Measurements from ENCODE around the gene RNF26. TPM values are rescaled to one million over a fixed set of nuclear protein-coding genes. Genes with fewer than 3 reads are reported as not detected.
"Not testable (repeated sequence)": the region's sequence is repeated elsewhere in the genome, so short reads cannot be mapped to it uniquely, and the experiment has no call there.

Gene RNF26
- total RNA-seq, 1 donor from 2014 or later: 0.72 TPM

- DNase-seq (ENCODE audit: low spot score): no peak
Measured at GRCh38 chr11:119371067-119371601, 36.8 kb downstream of the RNF26 start.

- no peak for DNase-seq (ENCODE audit: low spot score)
Measured at GRCh38 chr11:119371778-119372182, 37.5 kb downstream of the RNF26 start.

- DNase-seq (ENCODE audit: low spot score): no peak
Measured at GRCh38 chr11:119372260-119373058, 38.1 kb downstream of the RNF26 start.

- no peak for DNase-seq (ENCODE audit: low spot score)
Measured at GRCh38 chr11:119373059-119373920, 39.0 kb downstream of the RNF26 start.

- peak; percentile 76 for DNase-seq (ENCODE audit: low spot score)
Measured at GRCh38 chr11:119373921-119374631, 39.7 kb downstream of the RNF26 start.

GRCh38 chr11:119374632-119375336 lies 40.5 kb downstream of the RNF26 start:
- DNase-seq (ENCODE audit: low spot score): no peak

- peak; percentile 54 for DNase-seq (ENCODE audit: low spot score)
Measured at GRCh38 chr11:119375337-119376196, 41.2 kb downstream of the RNF26 start.

GRCh38 chr11:119376197-119376847 lies 42.0 kb downstream of the RNF26 start:
- DNase-seq (ENCODE audit: low spot score): no peak

- no peak for DNase-seq (ENCODE audit: low spot score)
Measured at GRCh38 chr11:119377112-119377901, 43.0 kb downstream of the RNF26 start.

GRCh38 chr11:119377961-119378667 lies 43.8 kb downstream of the RNF26 start:
- DNase-seq (ENCODE audit: low spot score): no peak

GRCh38 chr11:119378851-119379465 lies 44.6 kb downstream of the RNF26 start:
- DNase-seq (ENCODE audit: low spot score): no peak

- DNase-seq (ENCODE audit: low spot score): no peak
Measured at GRCh38 chr11:119380160-119380826, 46.0 kb downstream of the RNF26 start.

GRCh38 chr11:119380827-119381180 lies 46.5 kb downstream of the RNF26 start:
- DNase-seq (ENCODE audit: low spot score): no peak

GRCh38 chr11:119381181-119381988 lies 47.1 kb downstream of the RNF26 start, which contains the start of gene USP2:
Gene USP2 (minus strand): TSS chr11:119381690. CDS start chr11:119373480, 8,210 bp downstream.
- peak; percentile 98 for DNase-seq (ENCODE audit: low spot score)

- no peak for DNase-seq (ENCODE audit: low spot score)
Measured at GRCh38 chr11:119382101-119382500, 47.8 kb downstream of the RNF26 start.

- DNase-seq (ENCODE audit: low spot score): not testable (repeated sequence)
Measured at GRCh38 chr11:119382513-119382912, 48.2 kb downstream of the RNF26 start.

Data from umbilical cord (tissue), 2 donors.